Esophagus squamous epithelium (tissue), 5 donors: Measurements from ENCODE around the gene VAX1. TPM values are rescaled to one million over a fixed set of nuclear protein-coding genes. Genes with fewer than 3 reads are reported as not detected.
A peak's percentile ranks its signal among the peaks of the same experiment; 100 is the strongest.

Experiments
- DNase-seq: peaks from one replicate; lab custom pipeline; 2025; lab: John Stamatoyannopoulos, UW
- H3K27ac ChIP-seq, 4 donors: fragments of 200-600 bp; sonication (generic); one replicate each; pipeline ENCODE4 v1.5.1; 2016 to 2019; ENCODE audit warnings: mild to moderate bottlenecking in 1 of 4
- H3K27me3 ChIP-seq, 4 donors: fragments of 200-600 bp; sonication (generic); 1 replicate in 3 of 4; 2 replicates in 1 of 4; pipeline versions ENCODE4 v1.5.1 to v1.6.0; 2017 to 2021; ENCODE audit warnings: antibody characterized with exemption in 1 of 4
- H3K36me3 ChIP-seq, 3 donors: fragments of 200-600 bp; sonication (generic); one replicate each; pipeline ENCODE4 v1.5.1; 2016 to 2019
- H3K4me1 ChIP-seq, 3 donors: fragments of 200-600 bp; sonication (generic); one replicate each; pipeline ENCODE4 v1.5.1; 2017 to 2019
- H3K4me3 ChIP-seq, 4 donors: fragments of 200-600 bp; sonication (generic); 1 replicate in 3 of 4; 2 replicates in 1 of 4; pipeline ENCODE4 v1.5.1; 2016 to 2019; ENCODE audit warnings: mild to moderate bottlenecking in 2 of 4, moderate library complexity in 1 of 4
- H3K9me3 ChIP-seq, 3 donors: fragments of 200-600 bp; sonication (generic); one replicate each; pipeline ENCODE4 v1.5.1; 2016 to 2019
- CTCF ChIP-seq, 6 experiments: fragments of 450-650 bp in 4 of 6; fragments of 200-600 bp in 2 of 6; sonication (generic) in 2 of 6; IDR thresholded peaks; one replicate each; pipeline ENCODE4 v1.5.1; 2016 to 2019; ENCODE audit warnings: antibody characterized with exemption in 6 of 6, mild to moderate bottlenecking in 4 of 6, moderate library complexity in 4 of 6
- POLR2A ChIP-seq, 4 donors: fragments of 450-650 bp; IDR thresholded peaks; one replicate each; pipeline ENCODE4 v1.6.1; 2017; ENCODE audit warnings: antibody characterized with exemption in 4 of 4, mild to moderate bottlenecking in 4 of 4, moderate library complexity in 3 of 4
- WGBS, 2 donors: methylation state at CpG; one replicate each; pipeline ENCODE4 v1.1.5; 2018; 5-methylcytosine and 5-hydroxymethylcytosine counted together
- intact Hi-C: fragments of 100-400 bp; cut with DNase I; formaldehyde crosslinking; loops from one replicate; pipeline ENCODE4 v1.15.0; 2022
- total RNA-seq, 4 donors: library from RNA; depleted of rRNA; stranded (reverse); fragments of >200 nt; gene quantifications; one replicate each; pipeline ENCODE4 v1.1.0, GENCODE V29; 2016
- donor health status: DM: yes; HTN: yes; CAD: no.

VAX1 gene
- total RNA-seq, 4 donors from 2014 or later, result 0.13 TPM; not detected in 3

GRCh38 chr10:117112220-117112619 is 25.9 kb downstream of the VAX1 start:
- TF ChIP-seq POLR2A (IDR thresholded peaks at IDR 0.05) (no peak), CTCF (IDR thresholded peaks at IDR 0.05) (peak in 1 of 6 experiments; percentile 25)
- no peak overlapping the region for H3K27ac ChIP-seq
- H3K36me3 ChIP-seq, result no peaks in the 10 kb centered on the region
- no peaks in the 10 kb centered on the region for H3K4me1 ChIP-seq
- no peaks in the 10 kb centered on the region for H3K9me3 ChIP-seq
- intact Hi-C loops, result no loop called here
- no peak overlapping the region for H3K4me3 ChIP-seq
- WGBS, 2 donors, result 19 to 34% methylated on average over 1 of the region's 1 CpG
- peaks cover 0 to 52% (median 0%) of the 10 kb centered on the region in 4 donors for H3K27me3 ChIP-seq
- no peak for DNase-seq

GRCh38 chr10:117107238-117107637 is 30.8 kb downstream of the VAX1 start:
- Histone ChIP-seq H3K27ac (no peak overlapping the region), H3K27me3 (peaks cover 0 to 25% (median 0%) of the 10 kb centered on the region in 4 donors), H3K36me3 (no peaks in the 10 kb centered on the region), H3K4me1 (no peaks in the 10 kb centered on the region), H3K4me3 (no peak overlapping the region), H3K9me3 (no peaks in the 10 kb centered on the region)
- DNase-seq, result no peak
- 51 to 52% methylated on average over 3 to 4 of the region's 4 CpGs for WGBS, 2 donors
- intact Hi-C loops, result no loop called here
- TF ChIP-seq CTCF (IDR thresholded peaks at IDR 0.05), result no peak
- TF ChIP-seq POLR2A (IDR thresholded peaks at IDR 0.05), result no peak

- Histone ChIP-seq H3K9me3 (no peaks in the 10 kb centered on the region), H3K27ac (no peak overlapping the region), H3K4me1 (no peaks in the 10 kb centered on the region), H3K27me3 (peaks cover 0 to 13% (median 0%) of the 10 kb centered on the region in 4 donors), H3K36me3 (no peaks in the 10 kb centered on the region), H3K4me3 (no peak overlapping the region)
- intact Hi-C loops, result no loop called here
- TF ChIP-seq CTCF (IDR thresholded peaks at IDR 0.05) (no peak), POLR2A (IDR thresholded peaks at IDR 0.05) (no peak)
- 76 to 82% methylated on average over 9 of the region's 9 CpGs for WGBS, 2 donors
- no peak for DNase-seq
Measured at GRCh38 chr10:117096599-117097201, 41.4 kb downstream of the VAX1 start.

- DNase-seq, result no peak
- 52 to 71% methylated on average over 9 of the region's 9 CpGs for WGBS, 2 donors
Measured at GRCh38 chr10:117094856-117095255, 43.2 kb downstream of the VAX1 start.

More at GRCh38 chr10:117094856-117095255, 43.2 kb downstream of the VAX1 start:
- intact Hi-C loops, result no loop called here
- Histone ChIP-seq H3K27me3 (peaks cover 0 to 13% (median 0%) of the 10 kb centered on the region in 4 donors), H3K9me3 (no peaks in the 10 kb centered on the region), H3K4me1 (no peaks in the 10 kb centered on the region), H3K4me3 (no peak overlapping the region), H3K27ac (no peak overlapping the region), H3K36me3 (no peaks in the 10 kb centered on the region)
- TF ChIP-seq CTCF (IDR thresholded peaks at IDR 0.05), result no peak
- TF ChIP-seq POLR2A (IDR thresholded peaks at IDR 0.05), result no peak
